Stimulated activated CD8-positive, alpha-beta memory T cell treated with anti-CD3 and anti-CD28 coated beads, Interleukin-7, amount 100 ng/mL, for 24 hours (primary cell): Measurements from ENCODE around the gene PPFIA4.
A peak's percentile ranks its signal among the peaks of the same experiment; 100 is the strongest.
"Not testable (repeated sequence)": the region's sequence is repeated elsewhere in the genome, so short reads cannot be mapped to it uniquely, and the experiment has no call there.

ENCODE experiments used
- DNase-seq: peaks from one replicate; pipeline ENCODE4 v3.0.0-alpha.2; 2020; ENCODE audit warnings: low read depth

The PPFIA4 gene

GRCh38 chr1:203026031-203026665, at the start of gene PPFIA4:
Gene PPFIA4, plus strand, starts transcription at chr1:203026491. Its CDS starts 12,518 bp downstream, at chr1:203039009.
- peak; percentile 64 for DNase-seq

- DNase-seq = no peak
Observed at GRCh38 chr1:202976633-202977032, 49.7 kb upstream of the PPFIA4 start.

- no peak for DNase-seq
Observed at GRCh38 chr1:202979459-202979858, 46.8 kb upstream of the PPFIA4 start.

GRCh38 chr1:202981939-202982338, 44.4 kb upstream of the PPFIA4 start:
- no peak for DNase-seq

- DNase-seq = no peak
Observed at GRCh38 chr1:202982715-202983430, 43.4 kb upstream of the PPFIA4 start.

- not testable (repeated sequence) for DNase-seq
Observed at GRCh38 chr1:202986120-202986519, 40.2 kb upstream of the PPFIA4 start.

GRCh38 chr1:202987255-202987654, 39.0 kb upstream of the PPFIA4 start:
- no peak for DNase-seq

- no peak for DNase-seq
Observed at GRCh38 chr1:202987922-202988583, 38.2 kb upstream of the PPFIA4 start.

GRCh38 chr1:202989879-202990278, 36.4 kb upstream of the PPFIA4 start:
- DNase-seq = no peak

GRCh38 chr1:202991112-202991511, 35.2 kb upstream of the PPFIA4 start:
- no peak for DNase-seq

GRCh38 chr1:202994756-202995155, 31.5 kb upstream of the PPFIA4 start:
- DNase-seq = no peak

GRCh38 chr1:202998836-202999750, 27.2 kb upstream of the PPFIA4 start:
- peak; percentile 39 for DNase-seq

- no peak for DNase-seq
Observed at GRCh38 chr1:203000217-203000944, 25.9 kb upstream of the PPFIA4 start.

GRCh38 chr1:203001986-203002385, 24.3 kb upstream of the PPFIA4 start:
- no peak for DNase-seq

GRCh38 chr1:203002951-203003350, 23.3 kb upstream of the PPFIA4 start:
- no peak for DNase-seq

- DNase-seq = not testable (repeated sequence)
Observed at GRCh38 chr1:203005395-203006142, 20.7 kb upstream of the PPFIA4 start.

- DNase-seq = peak; percentile 88
Observed at GRCh38 chr1:203006948-203007871, 19.1 kb upstream of the PPFIA4 start, which contains the start of gene TMEM183A. Gene TMEM183A, plus strand, starts transcription at chr1:203007374. Its CDS starts 92 bp downstream, at chr1:203007466.

- DNase-seq = no peak
Observed at GRCh38 chr1:203009185-203009584, 17.1 kb upstream of the PPFIA4 start.

GRCh38 chr1:203011582-203011981, 14.7 kb upstream of the PPFIA4 start:
- DNase-seq = no peak
